Stomach (tissue), 9 donors: ENCODE measurements around the gene FXYD7. TPM values are rescaled to one million over a fixed set of nuclear protein-coding genes. Genes with fewer than 3 reads are reported as not detected.
A peak's percentile ranks its signal among the peaks of the same experiment; 100 is the strongest.

Experiments used
- DNase-seq, 2 donors: peaks; one replicate each; pipeline versions ENCODE4 v3.0.0 to v3.0.0-alpha.2; 2013 to 2019
- H3K27ac ChIP-seq, 5 donors: fragments of 200-600 bp in 4 of 5; sonication (generic) in 4 of 5; one replicate each; pipeline ENCODE4 v1.5.1; 2013 to 2019; ENCODE audit warnings: mild to moderate bottlenecking in 1 of 5, moderate library complexity in 1 of 5
- H3K27me3 ChIP-seq, 3 donors: fragments of 200-600 bp; sonication (generic); one replicate each; pipeline ENCODE4 v1.5.1; 2017 to 2019; ENCODE audit warnings: mixed run types in 1 of 3
- H3K36me3 ChIP-seq, 4 donors: fragments of 200-600 bp; sonication (generic); 1 replicate in 3 of 4; 2 replicates in 1 of 4; pipeline ENCODE4 v1.5.1; 2016 to 2019
- H3K4me1 ChIP-seq, 4 donors: fragments of 200-600 bp; sonication (generic); one replicate each; pipeline ENCODE4 v1.5.1; 2016 to 2019
- H3K4me3 ChIP-seq, 4 donors: fragments of 200-600 bp; sonication (generic) in 3 of 4; one replicate each; pipeline ENCODE4 v1.5.1; 2016 to 2019; ENCODE audit warnings: mild to moderate bottlenecking in 1 of 4
- H3K9me3 ChIP-seq, 4 donors: fragments of 200-600 bp; sonication (generic); one replicate each; pipeline ENCODE4 v1.5.1; 2016 to 2019
- EP300 ChIP-seq: sonication (generic); formaldehyde crosslinking; IDR thresholded peaks from one replicate; pipeline ENCODE4 v1.6.1; 2017; ENCODE audit warnings: antibody characterized with exemption
- POLR2A ChIP-seq, 4 donors: fragments of 450-650 bp; IDR thresholded peaks; one replicate each; pipeline ENCODE4 v1.6.1; 2016; ENCODE audit warnings: antibody characterized with exemption in 4 of 4, control low read depth in 2 of 4, mild to moderate bottlenecking in 1 of 4, moderate library complexity in 1 of 4
- POLR2AphosphoS5 ChIP-seq, 3 donors: sonication (generic); formaldehyde crosslinking; IDR thresholded peaks; one replicate each; pipeline ENCODE4 v1.6.1; 2016; ENCODE audit warnings: antibody characterized with exemption in 3 of 3
- WGBS, 5 donors: extraction: QIAGEN DNeasy Blood & Tissue Kit in 3 of 5; methylation state at CpG; one replicate each; pipeline versions ENCODE4 v1.1.5 to v1.1.7; 2013 to 2018; 5-methylcytosine and 5-hydroxymethylcytosine counted together
- intact Hi-C: fragments of 100-400 bp; cut with DNase I; formaldehyde crosslinking; loops from one replicate; pipeline ENCODE4 v1.15.1; 2023; ENCODE audit warnings: low total_unique reads
- polyA plus RNA-seq, 3 donors: library from polyadenylated mRNA; stranded (reverse); fragments of 200-250 nt; gene quantifications; one replicate each; pipeline ENCODE4 v1.2.3, GENCODE V29; 2013
- total RNA-seq, 5 donors: library from RNA; depleted of rRNA; stranded (reverse); fragments of >200 nt; gene quantifications; one replicate each; pipeline versions ENCODE4 v1.1.0 to v1.2.3, GENCODE V29; 2014 to 2016
- TF ChIP-seq, protein P1 (sequence below), 7 experiments: fragments of 450-650 bp in 4 of 7; fragments of 200-600 bp in 3 of 7; sonication (generic) in 3 of 7; IDR thresholded peaks; one replicate each; pipeline ENCODE4 v1.5.1; 2016 to 2019; ENCODE audit warnings: antibody characterized with exemption in 7 of 7, control low read depth in 2 of 7, mild to moderate bottlenecking in 1 of 7
- donor health status: healthy with polysubstance abuse.
- donor health status: Bipolar disorder and iron deficiency.
- donor health status: healthy.

Gene FXYD7
- total and polyA plus RNA-seq, 8 donors, result 0.55 to 2.6 TPM; not detected in 6

- TF ChIP-seq, protein P1, sequence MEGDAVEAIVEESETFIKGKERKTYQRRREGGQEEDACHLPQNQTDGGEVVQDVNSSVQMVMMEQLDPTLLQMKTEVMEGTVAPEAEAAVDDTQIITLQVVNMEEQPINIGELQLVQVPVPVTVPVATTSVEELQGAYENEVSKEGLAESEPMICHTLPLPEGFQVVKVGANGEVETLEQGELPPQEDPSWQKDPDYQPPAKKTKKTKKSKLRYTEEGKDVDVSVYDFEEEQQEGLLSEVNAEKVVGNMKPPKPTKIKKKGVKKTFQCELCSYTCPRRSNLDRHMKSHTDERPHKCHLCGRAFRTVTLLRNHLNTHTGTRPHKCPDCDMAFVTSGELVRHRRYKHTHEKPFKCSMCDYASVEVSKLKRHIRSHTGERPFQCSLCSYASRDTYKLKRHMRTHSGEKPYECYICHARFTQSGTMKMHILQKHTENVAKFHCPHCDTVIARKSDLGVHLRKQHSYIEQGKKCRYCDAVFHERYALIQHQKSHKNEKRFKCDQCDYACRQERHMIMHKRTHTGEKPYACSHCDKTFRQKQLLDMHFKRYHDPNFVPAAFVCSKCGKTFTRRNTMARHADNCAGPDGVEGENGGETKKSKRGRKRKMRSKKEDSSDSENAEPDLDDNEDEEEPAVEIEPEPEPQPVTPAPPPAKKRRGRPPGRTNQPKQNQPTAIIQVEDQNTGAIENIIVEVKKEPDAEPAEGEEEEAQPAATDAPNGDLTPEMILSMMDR (IDR thresholded peaks at IDR 0.05), result no peak
- no peak for TF ChIP-seq EP300
- no peak for TF ChIP-seq POLR2AphosphoS5 (IDR thresholded peaks at IDR 0.05)
- no peak for TF ChIP-seq POLR2A (IDR thresholded peaks at IDR 0.05)
- WGBS, 5 donors, result 87 to 97% (median 92%) methylated on average over 6 of the region's 6 CpGs
- intact Hi-C loops, result no loop called here
- no peak for DNase-seq
- H3K9me3 ChIP-seq, result peaks cover 0 to 4% (median 0%) of the 10 kb centered on the region in 4 donors
- peaks cover 0 to 26% (median 5%) of the 10 kb centered on the region in 4 donors for H3K4me1 ChIP-seq
- H3K27ac ChIP-seq, result no peak overlapping the region
- no peaks in the 10 kb centered on the region for H3K27me3 ChIP-seq
- H3K36me3 ChIP-seq, result peaks cover 4 to 13% (median 6%) of the 10 kb centered on the region in 4 donors
- no peak overlapping the region for H3K4me3 ChIP-seq
Measured at GRCh38 chr19:35174226-35174625, 31.2 kb downstream of the FXYD7 start.

DNA sequence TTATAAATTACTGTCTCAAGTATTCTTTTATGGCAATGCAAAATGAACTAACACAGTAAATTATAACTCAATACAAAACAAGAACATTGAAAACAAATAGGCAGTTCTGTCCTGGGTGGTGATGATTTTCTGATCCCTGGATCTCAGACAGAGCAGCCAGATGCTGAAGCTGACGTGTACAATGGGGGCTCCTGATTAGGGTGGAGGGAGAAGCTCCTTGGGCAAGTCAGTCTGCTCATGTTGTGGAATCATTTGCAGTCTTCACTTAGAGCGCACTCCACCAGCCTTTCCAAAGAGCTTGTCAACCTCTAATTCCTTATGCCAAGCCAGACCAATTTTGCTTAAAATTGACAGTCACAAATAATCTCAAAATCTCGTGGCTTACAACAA lies 33.1 kb downstream of the FXYD7 start:
- Histone ChIP-seq H3K36me3 (no peaks in the 10 kb centered on the region), H3K27me3 (no peaks in the 10 kb centered on the region), H3K4me1 (peaks cover 0 to 26% (median 5%) of the 10 kb centered on the region in 4 donors), H3K9me3 (peaks cover 0 to 4% (median 0%) of the 10 kb centered on the region in 4 donors), H3K4me3 (no peak overlapping the region), H3K27ac (no peak overlapping the region)
- WGBS, 5 donors, result 71 to 87% (median 80%) methylated on average over 3 of the region's 3 CpGs
- no peak for TF ChIP-seq POLR2A (IDR thresholded peaks at IDR 0.05)
- TF ChIP-seq POLR2AphosphoS5 (IDR thresholded peaks at IDR 0.05), result no peak
- TF ChIP-seq, protein P1 (IDR thresholded peaks at IDR 0.05), result no peak
- no peak for TF ChIP-seq EP300
- no peak for DNase-seq
- intact Hi-C loops, result no loop called here

DNA sequence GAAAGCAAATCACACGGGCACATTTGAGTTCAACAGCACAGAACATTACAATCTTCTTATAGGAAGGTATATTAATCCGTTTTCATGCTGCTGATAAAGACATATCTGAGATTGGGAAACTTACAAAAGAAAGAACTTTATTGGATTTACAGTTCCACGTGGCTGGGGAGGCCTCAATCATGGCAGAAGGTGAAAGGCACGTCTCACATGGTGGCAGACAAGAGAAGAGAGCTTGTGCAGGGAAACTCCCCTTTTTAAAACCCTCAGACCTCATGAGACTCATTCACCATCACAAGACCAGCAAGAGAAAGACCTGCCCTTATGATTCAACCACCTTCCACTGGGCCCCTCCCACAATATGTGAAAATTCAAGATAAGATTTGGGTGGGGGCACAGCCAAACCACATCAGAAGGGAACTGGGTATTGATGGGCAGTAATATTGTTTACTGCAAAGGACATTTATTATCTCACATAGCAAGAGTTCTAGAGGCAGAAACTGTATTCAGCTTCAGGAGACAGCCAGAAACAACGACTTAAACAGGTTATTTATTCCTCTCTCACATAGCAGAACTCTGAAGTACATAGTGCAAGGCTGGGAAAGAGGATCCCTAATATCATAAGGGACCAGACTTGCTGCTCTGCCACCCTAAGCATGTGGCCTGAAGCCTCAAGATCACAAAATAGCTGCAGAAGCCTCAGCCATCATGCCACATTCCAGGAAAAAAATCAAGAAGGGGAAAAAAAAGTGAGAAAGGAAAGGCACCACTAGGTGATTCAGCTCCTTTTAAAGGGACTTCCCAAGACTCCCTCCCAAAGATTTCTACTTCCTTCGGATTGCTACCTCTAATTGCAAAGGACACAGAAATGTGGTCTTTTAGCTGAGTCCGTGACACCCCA lies 34.6 kb downstream of the FXYD7 start:
- Histone ChIP-seq H3K4me3 (no peak overlapping the region), H3K27me3 (no peaks in the 10 kb centered on the region), H3K9me3 (peaks cover 0 to 7% (median 0%) of the 10 kb centered on the region in 4 donors), H3K4me1 (peaks cover 0 to 15% (median 2%) of the 10 kb centered on the region in 4 donors), H3K27ac (no peak overlapping the region), H3K36me3 (no peaks in the 10 kb centered on the region)
- TF ChIP-seq, protein P1 (IDR thresholded peaks at IDR 0.05), result no peak
- intact Hi-C loops, result no loop called here
- 70 to 77% (median 74%) methylated on average over 7 of the region's 7 CpGs for WGBS, 5 donors
- DNase-seq, result no peak

DNA sequence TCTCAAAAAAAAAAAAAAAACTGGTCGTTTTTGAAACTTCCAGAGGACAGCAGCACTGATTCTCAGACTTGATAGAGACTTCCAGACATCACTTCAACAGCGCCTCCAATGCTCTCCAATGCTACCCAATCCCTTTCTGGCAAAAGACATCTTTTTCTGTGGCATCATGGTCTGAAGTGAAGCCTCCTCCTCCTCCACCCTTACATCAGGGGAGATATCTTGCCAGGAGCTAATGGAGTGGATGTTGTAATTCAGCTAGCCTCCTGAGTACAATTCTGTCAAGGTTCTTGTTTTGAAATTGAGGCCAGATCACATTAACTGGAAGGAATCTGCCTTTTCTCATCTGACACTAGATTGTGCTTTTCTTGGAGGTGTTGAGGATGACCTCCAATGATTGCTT lies 35.6 kb downstream of the FXYD7 start:
- intact Hi-C loops, result no loop called here
- H3K36me3 ChIP-seq, result no peaks in the 10 kb centered on the region
- WGBS, 5 donors, result 51 to 68% (median 65%) methylated on average over 2 of the region's 2 CpGs
- H3K27me3 ChIP-seq, result no peaks in the 10 kb centered on the region
- no peak overlapping the region for H3K27ac ChIP-seq
- TF ChIP-seq POLR2A (IDR thresholded peaks at IDR 0.05) (no peak), EP300 (no peak), POLR2AphosphoS5 (IDR thresholded peaks at IDR 0.05) (no peak)
- TF ChIP-seq, protein P1 (IDR thresholded peaks at IDR 0.05), result no peak
- H3K4me3 ChIP-seq, result no peak overlapping the region
- H3K9me3 ChIP-seq, result peaks cover 0 to 12% (median 0%) of the 10 kb centered on the region in 4 donors
- peaks cover 0 to 5% (median 0%) of the 10 kb centered on the region in 4 donors for H3K4me1 ChIP-seq
- peak in 1 of 2 donors; percentile 29 for DNase-seq
